HG03558 (cell line): ENCODE data around the gene PSMD6.

Experiments
- ATAC-seq: cut with Tn5 transposase; IDR thresholded peaks from one replicate; pipeline ENCODE4 v1.9.1; 2021; ENCODE audit warnings: moderate number of reproducible peaks; ENCODE audit not compliant: unreplicated experiment; ENCODE audit errors: extremely low read depth

Gene PSMD6

DNA sequence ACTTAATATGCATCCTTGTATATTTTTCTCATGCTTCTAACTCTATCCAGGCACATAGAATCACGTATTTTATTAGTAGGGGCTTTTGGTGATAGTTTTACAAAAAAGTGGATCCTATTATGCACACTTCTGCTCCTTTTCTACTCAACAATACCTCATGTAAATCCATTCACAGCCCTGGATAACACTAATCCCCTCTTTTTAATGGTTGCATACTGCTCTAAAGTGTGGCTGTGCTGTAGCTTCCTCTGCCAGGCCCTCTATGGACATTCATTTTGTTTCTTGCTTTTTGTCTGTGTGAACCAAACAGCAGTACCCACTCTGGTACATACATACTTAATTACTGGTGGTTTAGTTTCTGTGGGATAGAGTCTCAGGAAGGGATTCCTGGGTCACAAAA lies 59.8 kb downstream of the PSMD6 start:
- no peak for ATAC-seq

DNA sequence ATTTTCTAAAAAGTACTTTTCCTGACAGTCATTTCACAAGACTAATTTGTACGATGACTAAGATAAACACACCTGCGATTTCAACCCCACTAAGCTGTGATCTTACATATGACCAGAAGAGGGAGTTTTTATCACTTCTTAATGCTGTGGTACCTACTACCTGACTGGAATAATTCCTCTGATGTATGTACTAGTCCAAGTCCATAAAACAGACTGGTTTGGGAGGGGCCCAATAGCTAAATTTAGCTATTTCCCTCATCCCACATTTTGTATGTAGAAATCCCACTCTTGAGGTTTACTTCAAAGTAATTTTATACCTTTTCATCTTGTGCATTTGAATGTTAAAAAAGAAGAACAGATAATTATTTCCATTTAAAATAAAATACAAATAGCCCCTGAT lies 61.4 kb downstream of the PSMD6 start:
- peak; percentile 61 for ATAC-seq
